Dermis microvascular lymphatic vessel endothelial cell (primary cell): ENCODE measurements around the gene GOT2. TPM values are rescaled to one million over a fixed set of nuclear protein-coding genes. Genes with fewer than 3 reads are reported as not detected.
"Not testable (repeated sequence)": the region's sequence is repeated elsewhere in the genome, so short reads cannot be mapped to it uniquely, and the experiment has no call there.

Source experiments
- DNase-seq, 2 donors: peaks; one replicate each; pipeline versions ENCODE4 v3.0.0 to v3.0.0-alpha.2; 2010; ENCODE audit warnings: low read depth in 2 of 2
- total RNA-seq: library from RNA; depleted of rRNA; stranded (reverse); fragments of >200 nt; gene quantifications from 2 replicates; pipeline ENCODE4 v1.2.1, GENCODE V29; 2014

GOT2 gene
- total RNA-seq, 1 donor from 2014 or later: 42.6 TPM

- DNase-seq: no peak
These were observed 11.0 kb downstream of the GOT2 start for GRCh38 chr16:58723109-58723508.

- no peak for DNase-seq
These were observed 16.1 kb downstream of the GOT2 start for GRCh38 chr16:58717994-58718393.

- DNase-seq: no peak
These were observed 17.6 kb downstream of the GOT2 start for GRCh38 chr16:58716468-58716867.

- no peak for DNase-seq
These were observed 20.4 kb downstream of the GOT2 start for GRCh38 chr16:58713742-58714141.

- no peak for DNase-seq
These were observed 24.8 kb downstream of the GOT2 start for GRCh38 chr16:58709333-58709732.

- no peak for DNase-seq
These were observed 35.0 kb downstream of the GOT2 start for GRCh38 chr16:58699151-58699550.

GRCh38 chr16:58695368-58695767 lies 38.7 kb downstream of the GOT2 start:
- no peak for DNase-seq

GRCh38 chr16:58692450-58692849 lies 41.7 kb downstream of the GOT2 start:
- no peak for DNase-seq

GRCh38 chr16:58686985-58687706 lies 47.0 kb downstream of the GOT2 start:
- DNase-seq: not testable (repeated sequence)

GRCh38 chr16:58685084-58685449 lies 49.0 kb downstream of the GOT2 start:
- no peak for DNase-seq

- DNase-seq: peak; percentile 62 to 84
These were observed 49.6 kb downstream of the GOT2 start, which contains the start of gene SLC38A7 for GRCh38 chr16:58684354-58685083. TSS of gene SLC38A7 (minus strand) at chr16:58684770. CDS start at chr16:58680126, 4,644 bp downstream.

GRCh38 chr16:58684001-58684353 lies 50.1 kb downstream of the GOT2 start:
- DNase-seq: peak in 1 of 2 donors; percentile 49

GRCh38 chr16:58679763-58680162 lies 54.4 kb downstream of the GOT2 start:
- DNase-seq: no peak

- peak in 1 of 2 donors; percentile 24 for DNase-seq
These were observed 55.4 kb downstream of the GOT2 start for GRCh38 chr16:58678716-58679115.

- no peak for DNase-seq
These were observed 55.8 kb downstream of the GOT2 start for GRCh38 chr16:58678269-58678668.

- DNase-seq: no peak
These were observed 63.1 kb downstream of the GOT2 start for GRCh38 chr16:58670946-58671583.

GRCh38 chr16:58670177-58670576 lies 63.9 kb downstream of the GOT2 start:
- DNase-seq: no peak

- no peak for DNase-seq
These were observed 68.9 kb downstream of the GOT2 start for GRCh38 chr16:58665200-58665599.

GRCh38 chr16:58661199-58661830 lies 72.8 kb downstream of the GOT2 start:
- DNase-seq: peak; percentile 50 to 84

GRCh38 chr16:58659911-58660310 lies 74.2 kb downstream of the GOT2 start:
- DNase-seq: not testable (repeated sequence)

GRCh38 chr16:58658796-58659211 lies 75.3 kb downstream of the GOT2 start:
- no peak for DNase-seq
